ENCODE data around the gene OPCML.

OPCML gene

GRCh38 chr11:132910011-132910760, 622.1 kb downstream of the OPCML start:
- DNase-seq, result no peak

GRCh38 chr11:132909021-132909606, 623.2 kb downstream of the OPCML start:
- no peak for DNase-seq

- no peak for DNase-seq
Measured at GRCh38 chr11:132908414-132908810, 623.9 kb downstream of the OPCML start.

GRCh38 chr11:132907651-132908413, 624.5 kb downstream of the OPCML start:
- DNase-seq, result no peak

GRCh38 chr11:132904607-132905006, 627.7 kb downstream of the OPCML start:
- DNase-seq, result no peak

- DNase-seq, result no peak
Measured at GRCh38 chr11:132904091-132904490, 628.2 kb downstream of the OPCML start.

- DNase-seq, result no peak
Measured at GRCh38 chr11:132901638-132902471, 630.4 kb downstream of the OPCML start.

GRCh38 chr11:132898676-132899075, 633.6 kb downstream of the OPCML start:
- no peak for DNase-seq

GRCh38 chr11:132898021-132898420, 634.3 kb downstream of the OPCML start:
- no peak for DNase-seq

- no peak for DNase-seq
Measured at GRCh38 chr11:132895340-132895739, 637.0 kb downstream of the OPCML start.

- DNase-seq, result no peak
Measured at GRCh38 chr11:132894606-132895005, 637.7 kb downstream of the OPCML start.

GRCh38 chr11:132892876-132893275, 639.4 kb downstream of the OPCML start:
- DNase-seq, result no peak

- DNase-seq, result no peak
Measured at GRCh38 chr11:132888226-132888625, 644.1 kb downstream of the OPCML start.

GRCh38 chr11:132886335-132886734, 646.0 kb downstream of the OPCML start:
- no peak for DNase-seq

GRCh38 chr11:132883241-132883640, 649.1 kb downstream of the OPCML start:
- DNase-seq, result no peak

GRCh38 chr11:132881622-132882021, 650.7 kb downstream of the OPCML start:
- DNase-seq, result no peak

GRCh38 chr11:132878111-132878510, 654.2 kb downstream of the OPCML start:
- DNase-seq, result no peak

- no peak for DNase-seq
Measured at GRCh38 chr11:132876705-132877104, 655.6 kb downstream of the OPCML start.

- DNase-seq, result no peak
Measured at GRCh38 chr11:132876239-132876638, 656.1 kb downstream of the OPCML start.

GRCh38 chr11:132874638-132875037, 657.7 kb downstream of the OPCML start:
- DNase-seq, result no peak

- DNase-seq, result no peak
Measured at GRCh38 chr11:132873841-132874240, 658.5 kb downstream of the OPCML start.

- DNase-seq, result no peak
Measured at GRCh38 chr11:132872211-132872610, 660.1 kb downstream of the OPCML start.

Measured in activated T-cell treated with anti-CD3 and anti-CD28 coated beads for 4 hours (primary cell).